GM10266 (cell line): Measurements from ENCODE around the gene CACNA1E.
"Not testable (repeated sequence)": the region's sequence is repeated elsewhere in the genome, so short reads cannot be mapped to it uniquely, and the experiment has no call there.

Experiments used
- DNase-seq: peaks from one replicate; pipeline ENCODE4 v3.0.0; 2012; ENCODE audit errors: extremely low spot score
- TF ChIP-seq, protein P1 (sequence below): IDR thresholded peaks from 2 replicates; pipeline ENCODE4 v1.5.1; 2012; ENCODE audit warnings: mild to moderate bottlenecking, low read depth; ENCODE audit not compliant: control insufficient read depth, insufficient read depth; ENCODE audit errors: missing control alignments

The CACNA1E gene

DNA sequence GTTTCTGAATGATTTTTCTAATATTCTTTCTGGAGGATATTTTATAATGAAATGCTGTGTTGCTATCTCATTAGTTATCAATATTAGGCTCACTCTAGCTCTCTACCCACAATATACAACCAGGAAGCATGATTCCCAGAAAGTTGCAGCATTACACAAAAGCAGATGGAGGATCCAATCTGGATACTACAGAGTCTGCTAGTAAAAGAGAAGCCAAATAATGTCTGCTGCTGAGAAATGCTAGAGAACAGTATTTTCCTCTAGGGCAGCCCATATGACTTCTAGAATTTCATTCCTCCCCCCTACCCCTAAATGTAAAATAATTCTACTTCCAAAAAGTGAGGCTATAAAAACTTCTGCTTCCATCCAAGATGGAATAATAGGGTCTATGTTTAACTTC, 338.4 kb downstream of the CACNA1E start:
- TF ChIP-seq, protein P1, sequence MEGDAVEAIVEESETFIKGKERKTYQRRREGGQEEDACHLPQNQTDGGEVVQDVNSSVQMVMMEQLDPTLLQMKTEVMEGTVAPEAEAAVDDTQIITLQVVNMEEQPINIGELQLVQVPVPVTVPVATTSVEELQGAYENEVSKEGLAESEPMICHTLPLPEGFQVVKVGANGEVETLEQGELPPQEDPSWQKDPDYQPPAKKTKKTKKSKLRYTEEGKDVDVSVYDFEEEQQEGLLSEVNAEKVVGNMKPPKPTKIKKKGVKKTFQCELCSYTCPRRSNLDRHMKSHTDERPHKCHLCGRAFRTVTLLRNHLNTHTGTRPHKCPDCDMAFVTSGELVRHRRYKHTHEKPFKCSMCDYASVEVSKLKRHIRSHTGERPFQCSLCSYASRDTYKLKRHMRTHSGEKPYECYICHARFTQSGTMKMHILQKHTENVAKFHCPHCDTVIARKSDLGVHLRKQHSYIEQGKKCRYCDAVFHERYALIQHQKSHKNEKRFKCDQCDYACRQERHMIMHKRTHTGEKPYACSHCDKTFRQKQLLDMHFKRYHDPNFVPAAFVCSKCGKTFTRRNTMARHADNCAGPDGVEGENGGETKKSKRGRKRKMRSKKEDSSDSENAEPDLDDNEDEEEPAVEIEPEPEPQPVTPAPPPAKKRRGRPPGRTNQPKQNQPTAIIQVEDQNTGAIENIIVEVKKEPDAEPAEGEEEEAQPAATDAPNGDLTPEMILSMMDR, result no peak
- no peak for DNase-seq

DNA sequence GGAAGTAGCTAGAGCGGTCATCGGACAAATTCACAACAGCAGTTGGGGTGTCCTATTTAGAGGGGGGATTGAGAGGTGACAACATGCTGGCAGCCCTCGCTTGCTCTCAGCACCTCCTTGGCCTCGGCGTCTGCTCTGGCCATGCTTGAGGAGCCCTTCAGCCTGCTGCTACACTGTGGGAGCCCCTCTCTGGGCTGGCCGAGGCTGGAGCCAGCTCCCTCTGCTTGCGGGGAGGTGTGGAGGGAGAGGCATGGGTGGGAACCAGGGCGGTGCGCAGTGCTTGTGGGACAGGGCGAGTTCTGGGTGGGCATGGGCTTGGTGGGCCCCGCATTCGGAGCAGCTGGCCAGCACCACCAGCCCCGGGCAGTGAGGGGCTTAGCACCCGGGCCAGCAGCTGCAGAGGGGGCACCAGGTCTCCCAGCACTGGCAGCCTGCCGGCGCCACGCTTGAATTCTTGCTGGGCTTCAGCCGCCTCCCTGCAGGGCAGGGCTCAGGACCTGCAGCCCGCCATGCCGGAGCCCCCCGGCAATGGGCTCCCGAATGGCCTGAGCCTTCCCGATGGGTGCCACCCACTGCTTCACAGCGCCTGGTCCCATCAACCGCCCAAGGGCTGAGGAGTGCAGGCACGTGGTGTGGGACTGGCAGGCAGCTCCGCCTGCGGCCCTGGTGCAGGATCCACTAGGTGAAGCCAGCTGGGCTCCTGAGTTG, 349.0 kb downstream of the CACNA1E start:
- DNase-seq, result not testable (repeated sequence)

DNA sequence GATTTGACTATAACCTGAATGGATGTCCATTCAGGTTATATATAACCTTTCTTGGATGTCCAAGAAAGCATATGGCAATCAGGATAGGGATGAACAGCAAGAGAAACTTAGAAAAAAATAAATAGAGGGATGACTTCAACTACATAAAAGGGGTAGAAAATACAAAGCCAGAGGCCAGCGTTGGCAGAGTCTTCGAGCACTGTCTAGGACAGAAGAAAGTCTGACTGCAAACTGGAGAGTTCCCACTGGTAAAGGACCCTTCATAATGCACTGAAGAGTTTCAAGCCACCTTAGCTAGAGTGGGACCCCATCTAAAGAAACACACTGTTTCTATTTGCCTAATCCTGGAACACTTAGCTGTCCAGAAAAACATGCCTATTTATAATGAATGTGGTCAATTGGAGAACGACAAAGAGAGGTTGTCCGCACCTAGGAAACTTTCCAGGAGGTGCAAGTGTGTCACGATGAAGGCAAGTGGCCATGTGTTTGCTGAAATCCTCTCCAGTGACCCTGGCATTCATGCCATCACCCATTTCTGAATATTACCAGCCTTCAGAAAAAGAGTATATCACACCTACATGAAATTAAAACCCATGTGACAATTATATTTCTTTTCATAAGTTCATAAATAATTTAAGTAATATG, 362.8 kb downstream of the CACNA1E start:
- TF ChIP-seq, protein P1, result no peak
- no peak for DNase-seq

DNA sequence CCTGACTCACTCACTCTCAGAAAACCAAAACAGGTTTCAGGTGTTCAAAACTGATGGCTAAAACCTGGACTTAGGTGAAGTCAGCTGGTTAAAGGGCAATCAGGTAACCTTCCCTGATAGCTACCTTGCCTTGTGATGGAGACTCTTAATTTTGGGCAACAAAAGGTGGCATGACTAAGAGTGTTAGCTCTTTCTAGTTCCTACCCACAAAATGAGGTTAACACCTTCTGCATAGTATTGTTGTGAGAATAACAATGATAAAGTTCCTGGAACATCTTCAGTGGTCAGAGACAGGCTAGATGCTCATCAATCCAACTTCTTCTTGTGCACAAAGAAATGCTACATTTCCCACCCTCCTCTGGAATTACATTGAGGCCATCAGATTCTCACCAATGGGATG, 363.4 kb downstream of the CACNA1E start:
- no peak for DNase-seq
- TF ChIP-seq, protein P1, result no peak

DNA sequence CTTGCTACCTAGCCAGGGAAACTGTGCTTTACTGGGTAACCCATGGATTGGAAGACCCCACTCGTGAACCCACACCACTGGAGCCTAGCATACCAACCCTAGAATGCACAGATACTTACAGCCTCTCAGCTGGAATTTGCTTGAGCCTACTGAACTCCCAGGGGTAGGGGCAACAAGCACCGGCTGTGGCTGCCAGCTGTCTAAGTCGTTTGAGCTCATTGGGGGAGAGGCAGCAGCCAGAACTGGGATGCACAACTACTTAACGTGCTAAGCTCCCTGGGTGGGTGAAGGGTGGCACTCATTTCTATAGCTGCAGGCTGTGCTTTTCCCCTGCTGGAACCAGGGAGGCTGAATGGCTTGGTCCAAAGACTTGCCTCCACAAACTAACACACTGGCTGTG, 365.8 kb downstream of the CACNA1E start:
- TF ChIP-seq, protein P1, result no peak
- no peak for DNase-seq

DNA sequence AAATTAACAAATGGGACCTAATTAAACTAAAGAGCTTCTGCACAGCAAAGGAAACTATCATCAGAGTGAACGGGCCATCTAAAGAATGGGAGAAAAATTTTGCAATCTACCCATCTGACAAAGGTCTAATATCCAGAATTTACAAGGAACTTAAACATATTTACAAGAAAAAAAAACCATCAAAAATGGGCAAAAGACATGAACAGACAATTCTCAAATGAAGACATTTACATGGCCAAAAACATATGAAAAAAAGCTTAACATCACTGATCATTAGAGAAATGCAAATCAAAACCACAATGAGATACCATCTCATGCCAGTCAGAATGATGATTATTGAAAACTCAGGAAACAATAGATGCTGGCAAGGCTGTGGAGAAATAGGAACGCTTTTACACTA, 370.9 kb downstream of the CACNA1E start:
- DNase-seq, result not testable (repeated sequence)

DNA sequence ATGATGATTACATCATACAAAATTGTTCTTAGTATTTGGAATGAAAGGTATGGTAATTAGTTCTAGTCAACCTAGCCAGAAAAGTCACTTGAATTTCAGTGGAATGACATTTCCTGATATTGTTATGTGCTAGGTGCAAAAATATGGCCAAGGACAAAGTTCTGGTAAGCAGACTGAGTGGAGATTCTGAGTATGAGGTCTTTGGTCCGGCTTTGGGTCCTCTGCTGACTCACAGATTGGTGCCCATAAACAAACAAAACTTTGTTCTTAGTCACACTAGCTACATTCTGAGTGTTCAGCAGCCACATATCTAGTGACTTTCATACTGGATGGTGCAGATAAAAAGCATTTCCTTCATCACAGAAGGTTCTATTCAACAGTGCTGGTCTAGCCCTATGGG, 372.1 kb downstream of the CACNA1E start:
- TF ChIP-seq, protein P1, result no peak
- no peak for DNase-seq
